Fibroblast of lung (primary cell): ENCODE measurements around the gene CLEC16A. TPM values are rescaled to one million over a fixed set of nuclear protein-coding genes. Genes with fewer than 3 reads are reported as not detected.

Experiments
- DNase-seq, 2 donors: peaks; one replicate each; pipeline versions ENCODE4 v3.0.0 to v3.0.0-alpha.2; 2010; ENCODE audit warnings: low read depth in 2 of 2
- H2AFZ ChIP-seq: 2 replicates; pipeline ENCODE4 v1.5.1; 2012; ENCODE audit warnings: low read length, control low read depth, inconsistent platforms
- H3K27ac ChIP-seq: 2 replicates; pipeline ENCODE4 v1.5.1; 2011; ENCODE audit warnings: low read length, control low read depth; ENCODE audit not compliant: insufficient read depth
- H3K27me3 ChIP-seq: 2 replicates; pipeline ENCODE4 v1.5.1; 2011; ENCODE audit warnings: mild to moderate bottlenecking, low read length; ENCODE audit not compliant: control insufficient read depth, insufficient read depth
- H3K36me3 ChIP-seq: 2 replicates; pipeline ENCODE4 v1.5.1; 2011; ENCODE audit warnings: low read length; ENCODE audit not compliant: control insufficient read depth, insufficient read depth
- H3K4me1 ChIP-seq: 2 replicates; pipeline ENCODE4 v1.5.1; 2011; ENCODE audit warnings: low read length; ENCODE audit not compliant: control insufficient read depth, insufficient read depth; ENCODE audit errors: extremely low read depth
- H3K4me2 ChIP-seq: 2 replicates; pipeline ENCODE4 v1.5.1; 2011; ENCODE audit warnings: low read length, control low read depth; ENCODE audit not compliant: insufficient read depth; ENCODE audit errors: extremely low read depth
- H3K4me3 ChIP-seq, 4 experiments: fragments of 200-600 bp in 1 of 4; sonication (generic) in 1 of 4; replicated peaks in 1 of 4; 2 replicates each; pipeline ENCODE4 v1.5.1; 2011 to 2016; ENCODE audit warnings: low read length in 4 of 4, low read depth in 3 of 4, mild to moderate bottlenecking in 3 of 4, control low read depth in 2 of 4, inconsistent platforms in 1 of 4, mixed read lengths in 1 of 4; ENCODE audit not compliant: insufficient read depth in 1 of 4; ENCODE audit errors: control extremely low read depth in 1 of 4
- H3K79me2 ChIP-seq: 2 replicates; pipeline ENCODE4 v1.5.1; 2012; ENCODE audit warnings: mild to moderate bottlenecking, low read length, inconsistent platforms; ENCODE audit not compliant: control insufficient read depth, insufficient read depth
- H3K9ac ChIP-seq: 2 replicates; pipeline ENCODE4 v1.5.1; 2011; ENCODE audit warnings: mild to moderate bottlenecking, low read length, control low read depth; ENCODE audit not compliant: insufficient read depth
- H3K9me3 ChIP-seq: 2 replicates; pipeline ENCODE4 v1.5.1; 2012; ENCODE audit warnings: low read depth, low read length; ENCODE audit not compliant: control insufficient read depth, insufficient read depth
- H4K20me1 ChIP-seq: 2 replicates; pipeline ENCODE4 v1.5.1; 2011; ENCODE audit warnings: low read length; ENCODE audit not compliant: control insufficient read depth, insufficient read depth; ENCODE audit errors: extremely low read depth
- EZH2 ChIP-seq: IDR thresholded peaks from 2 replicates; pipeline ENCODE4 v1.5.1; 2012; ENCODE audit warnings: low read length, control low read depth, mild to moderate bottlenecking; ENCODE audit errors: missing control alignments
- polyA plus RNA-seq, 2 donors: library from polyadenylated mRNA; depleted of rRNA in 1 of 2; stranded (reverse) in 1 of 2; unstranded in 1 of 2; fragments of >200 nt; gene quantifications; 2 replicates each; pipeline ENCODE4 v1.2.1, GENCODE V29; 2011 to 2012; ENCODE audit warnings: missing spikeins in 1 of 2
- total RNA-seq: library from RNA; depleted of rRNA; stranded (reverse); fragments of >200 nt; gene quantifications from 2 replicates; pipeline ENCODE4 v1.2.1, GENCODE V29; 2014
- TF ChIP-seq, protein P1 (sequence below), 2 donors: IDR thresholded peaks in 1 of 2; conservative IDR thresholded peaks in 1 of 2; 1 replicate in 1 of 2; 2 replicates in 1 of 2; pipeline ENCODE4 v1.5.1; 2011 to 2012; ENCODE audit warnings: low read length in 2 of 2, control low read depth in 1 of 2, inconsistent platforms in 1 of 2, low read depth in 1 of 2, mild to moderate bottlenecking in 1 of 2

Gene CLEC16A
- total and polyA plus RNA-seq, 2 donors (not counting 1 experiment from before 2014, with no cell fraction given) = 9.1 to 22.0 TPM

DNA sequence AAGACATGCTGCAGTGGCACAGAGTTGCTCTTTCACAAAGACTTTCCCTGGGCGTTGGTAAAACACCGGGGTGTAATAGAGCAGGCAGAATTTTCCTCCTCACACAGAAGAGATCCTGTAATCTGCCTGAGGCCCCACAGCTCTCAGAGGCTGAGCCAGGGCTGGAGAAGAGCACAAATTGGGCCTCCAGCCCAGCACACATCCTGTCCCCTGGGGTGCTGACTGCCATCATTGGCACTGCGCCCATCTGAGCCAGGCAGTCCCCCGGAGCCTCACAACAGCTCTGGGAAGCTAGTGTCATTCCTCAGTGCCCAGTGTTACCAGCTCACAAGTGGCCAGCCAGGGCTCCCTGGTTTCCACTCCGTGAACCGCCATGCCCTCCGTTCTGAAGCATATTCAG is 192.2 kb downstream of the CLEC16A start:
- H3K27ac ChIP-seq = no peak overlapping the region
- H3K4me2 ChIP-seq = no peak overlapping the region
- no peak overlapping the region for H3K4me3 ChIP-seq
- no peaks in the 10 kb centered on the region for H4K20me1 ChIP-seq
- no peaks in the 10 kb centered on the region for H3K36me3 ChIP-seq
- no peak for TF ChIP-seq EZH2
- TF ChIP-seq, protein P1, sequence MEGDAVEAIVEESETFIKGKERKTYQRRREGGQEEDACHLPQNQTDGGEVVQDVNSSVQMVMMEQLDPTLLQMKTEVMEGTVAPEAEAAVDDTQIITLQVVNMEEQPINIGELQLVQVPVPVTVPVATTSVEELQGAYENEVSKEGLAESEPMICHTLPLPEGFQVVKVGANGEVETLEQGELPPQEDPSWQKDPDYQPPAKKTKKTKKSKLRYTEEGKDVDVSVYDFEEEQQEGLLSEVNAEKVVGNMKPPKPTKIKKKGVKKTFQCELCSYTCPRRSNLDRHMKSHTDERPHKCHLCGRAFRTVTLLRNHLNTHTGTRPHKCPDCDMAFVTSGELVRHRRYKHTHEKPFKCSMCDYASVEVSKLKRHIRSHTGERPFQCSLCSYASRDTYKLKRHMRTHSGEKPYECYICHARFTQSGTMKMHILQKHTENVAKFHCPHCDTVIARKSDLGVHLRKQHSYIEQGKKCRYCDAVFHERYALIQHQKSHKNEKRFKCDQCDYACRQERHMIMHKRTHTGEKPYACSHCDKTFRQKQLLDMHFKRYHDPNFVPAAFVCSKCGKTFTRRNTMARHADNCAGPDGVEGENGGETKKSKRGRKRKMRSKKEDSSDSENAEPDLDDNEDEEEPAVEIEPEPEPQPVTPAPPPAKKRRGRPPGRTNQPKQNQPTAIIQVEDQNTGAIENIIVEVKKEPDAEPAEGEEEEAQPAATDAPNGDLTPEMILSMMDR (conservative IDR thresholded peaks at IDR 0.05 in 1 of 2, IDR thresholded peaks at IDR 0.05 in 1 of 2; ENCODE audit: low read depth in 1 of 2, low read length in 2 of 2) = no peak
- no peaks in the 10 kb centered on the region for H3K79me2 ChIP-seq
- H3K9me3 ChIP-seq = no peaks in the 10 kb centered on the region
- peaks cover 36% of the 10 kb centered on the region for H3K4me1 ChIP-seq
- DNase-seq = peak in 1 of 2 donors; percentile 38
- no peak overlapping the region for H3K9ac ChIP-seq
- no peak overlapping the region for H2AFZ ChIP-seq
- no peaks in the 10 kb centered on the region for H3K27me3 ChIP-seq

DNA sequence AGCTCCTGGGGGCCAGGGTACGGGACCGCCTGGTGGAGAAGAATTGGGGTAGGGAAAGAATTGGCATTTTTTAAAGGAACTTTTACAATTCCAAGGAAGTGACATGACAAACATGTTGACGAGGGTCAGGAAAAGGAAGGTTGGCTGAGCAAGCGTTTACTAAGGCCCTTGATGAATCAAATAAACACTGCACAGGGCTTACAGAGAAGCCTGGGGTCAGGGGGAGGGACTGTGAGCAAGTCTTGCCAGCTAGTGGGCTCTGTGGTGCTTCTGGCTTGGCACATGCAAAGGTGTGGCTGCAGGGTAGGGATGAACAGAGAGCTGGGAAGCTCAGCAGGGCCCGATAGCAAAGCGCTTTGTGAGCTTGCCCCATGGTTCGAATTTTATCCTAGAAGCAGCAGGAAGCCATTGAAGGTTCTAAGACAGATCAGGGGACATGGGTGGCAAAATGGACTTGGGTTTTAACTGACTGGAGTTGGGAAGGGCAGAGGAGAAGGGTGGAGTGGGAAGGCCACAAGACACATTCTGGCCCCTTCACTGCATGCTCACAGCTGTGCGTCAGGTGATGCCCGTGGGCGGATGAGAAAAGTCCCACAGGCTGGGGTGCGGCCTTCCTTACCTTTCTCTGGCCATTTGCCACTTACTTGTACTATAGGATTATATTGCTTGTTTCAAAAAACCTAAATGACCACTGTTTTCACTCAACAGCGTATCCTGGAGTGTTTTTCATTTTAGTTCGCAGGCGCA is 193.8 kb downstream of the CLEC16A start:
- H3K9me3 ChIP-seq = no peaks in the 10 kb centered on the region
- peaks cover 36% of the 10 kb centered on the region for H3K4me1 ChIP-seq
- H3K27ac ChIP-seq = no peak overlapping the region
- no peak overlapping the region for H3K9ac ChIP-seq
- no peak overlapping the region for H2AFZ ChIP-seq
- no peaks in the 10 kb centered on the region for H4K20me1 ChIP-seq
- DNase-seq = no peak
- no peak overlapping the region for H3K4me2 ChIP-seq
- no peaks in the 10 kb centered on the region for H3K79me2 ChIP-seq
- no peak overlapping the region for H3K4me3 ChIP-seq
- no peaks in the 10 kb centered on the region for H3K36me3 ChIP-seq
- TF ChIP-seq, protein P1 (conservative IDR thresholded peaks at IDR 0.05 in 1 of 2, IDR thresholded peaks at IDR 0.05 in 1 of 2; ENCODE audit: low read depth in 1 of 2, low read length in 2 of 2) = no peak
- TF ChIP-seq EZH2 = no peak
- H3K27me3 ChIP-seq = no peaks in the 10 kb centered on the region

DNA sequence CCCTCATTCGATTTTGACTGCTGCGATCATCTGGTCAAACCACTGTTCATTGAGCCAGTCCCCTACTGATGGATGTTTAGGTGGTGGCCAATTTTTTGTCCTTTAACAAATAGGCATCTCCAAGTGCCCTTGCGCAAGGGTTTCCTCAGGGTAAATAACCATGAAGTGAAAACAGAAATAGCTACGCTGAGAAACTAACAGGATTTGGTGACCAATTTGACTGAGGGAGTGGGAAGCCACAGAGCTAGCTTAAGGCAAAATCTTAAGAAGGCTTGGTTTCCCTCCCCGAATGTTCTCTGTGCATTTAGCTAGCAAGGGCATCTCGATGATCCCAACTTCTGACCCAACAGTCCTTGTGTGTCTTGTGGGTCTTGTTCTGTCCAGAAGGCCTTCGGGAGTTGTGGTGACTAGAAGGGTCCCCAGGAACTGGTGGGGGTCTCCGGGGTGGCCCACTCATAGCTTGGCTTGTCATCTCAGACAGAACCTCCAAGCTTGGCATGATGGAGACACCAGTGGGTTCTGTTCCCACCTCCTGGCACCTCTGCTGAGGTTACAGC is 194.5 kb downstream of the CLEC16A start:
- H3K79me2 ChIP-seq = no peaks in the 10 kb centered on the region
- H2AFZ ChIP-seq = no peak overlapping the region
- no peak for TF ChIP-seq EZH2
- TF ChIP-seq, protein P1 (conservative IDR thresholded peaks at IDR 0.05 in 1 of 2, IDR thresholded peaks at IDR 0.05 in 1 of 2; ENCODE audit: low read depth in 1 of 2, low read length in 2 of 2) = no peak
- peaks cover 32% of the 10 kb centered on the region for H3K4me1 ChIP-seq
- H3K27ac ChIP-seq = no peak overlapping the region
- H3K27me3 ChIP-seq = no peaks in the 10 kb centered on the region
- H4K20me1 ChIP-seq = no peaks in the 10 kb centered on the region
- no peak overlapping the region for H3K4me3 ChIP-seq
- H3K9me3 ChIP-seq = no peaks in the 10 kb centered on the region
- DNase-seq = no peak
- H3K9ac ChIP-seq = no peak overlapping the region
- H3K36me3 ChIP-seq = no peaks in the 10 kb centered on the region
- no peak overlapping the region for H3K4me2 ChIP-seq
